ENCODE data around the gene VASN. TPM values are rescaled to one million over a fixed set of nuclear protein-coding genes. Genes with fewer than 3 reads are reported as not detected.

Gene VASN
- total RNA-seq, 2 experiments from 2014 or later: not detected

GRCh38 chr16:4383591-4384444 is 12.2 kb downstream of the VASN start:
- ChIA-PET POLR2A (no interaction called here), CTCF (ENCODE audit: unreplicated experiment) (no interaction called here)
- Histone ChIP-seq H3K9me3 (ENCODE audit: low read length) (no peaks in the 10 kb centered on the region), H3K79me2 (ENCODE audit: insufficient read depth, low read depth, low read length) (no peaks in the 10 kb centered on the region), H4K20me1 (ENCODE audit: insufficient read depth, low read length) (no peaks in the 10 kb centered on the region), H3K36me3 (ENCODE audit: insufficient read depth, low read length) (peaks cover 21% of the 10 kb centered on the region; the same call in 1 of the 2 replicates), H3K4me1 (ENCODE audit: insufficient read depth, low read length, poor library complexity, severe bottlenecking) (no peaks in the 10 kb centered on the region), H3K9me2 (ENCODE audit: insufficient read depth, low read length) (no peaks in the 10 kb centered on the region), H3K27ac (ENCODE audit: low read depth, low read length, poor library complexity, severe bottlenecking) (no peak overlapping the region), H3K4me2 (ENCODE audit: low read length) (no peak overlapping the region), H3K4me3 (ENCODE audit: low read depth, low read length, poor library complexity, severe bottlenecking) (no peak overlapping the region), H2AFZ (ENCODE audit: low read length) (no peak overlapping the region)
- intact Hi-C loops (cut with micrococcal nuclease; ENCODE audit: unreplicated experiment): no loop called here
- no TSS peak for BruUV-seq (replicated peaks)
- TF ChIP-seq EZH2phosphoT487 (IDR thresholded peaks at IDR 0.05; ENCODE audit: borderline replicate concordance, low read depth, low read length) (no peak), CTCF (conservative IDR thresholded peaks at IDR 0.05; ENCODE audit: low read length) (no peak)
- no peak for DNase-seq (ENCODE audit: low spot score)

- H3K4me3 ChIP-seq (ENCODE audit: low read depth, low read length, poor library complexity, severe bottlenecking): no peak overlapping the region
- H3K4me1 ChIP-seq (ENCODE audit: insufficient read depth, low read length, poor library complexity, severe bottlenecking): no peaks in the 10 kb centered on the region
- DNase-seq (ENCODE audit: low spot score): no peak
- no peak overlapping the region for H2AFZ ChIP-seq (ENCODE audit: low read length)
- no peak overlapping the region for H3K4me2 ChIP-seq (ENCODE audit: low read length)
- peaks cover 28% of the 10 kb centered on the region; the same call in 1 of the 2 replicates for H3K36me3 ChIP-seq (ENCODE audit: insufficient read depth, low read length)
- ChIA-PET POLR2A (no interaction called here), CTCF (ENCODE audit: unreplicated experiment) (no interaction called here)
- no peaks in the 10 kb centered on the region for H3K79me2 ChIP-seq (ENCODE audit: insufficient read depth, low read depth, low read length)
- H3K27ac ChIP-seq (ENCODE audit: low read depth, low read length, poor library complexity, severe bottlenecking): no peak overlapping the region
- BruUV-seq (replicated peaks): no TSS peak
- H3K9me2 ChIP-seq (ENCODE audit: insufficient read depth, low read length): no peaks in the 10 kb centered on the region
- TF ChIP-seq CTCF (conservative IDR thresholded peaks at IDR 0.05; ENCODE audit: low read length) (no peak), EZH2phosphoT487 (IDR thresholded peaks at IDR 0.05; ENCODE audit: borderline replicate concordance, low read depth, low read length) (no peak)
- H4K20me1 ChIP-seq (ENCODE audit: insufficient read depth, low read length): no peaks in the 10 kb centered on the region
- H3K9me3 ChIP-seq (ENCODE audit: low read length): no peaks in the 10 kb centered on the region
- intact Hi-C loops (cut with micrococcal nuclease; ENCODE audit: unreplicated experiment): no loop called here
These were observed 12.9 kb downstream of the VASN start for GRCh38 chr16:4384509-4384942.
